Stimulated activated CD4-positive, alpha-beta T cell treated with anti-CD3 and anti-CD28 coated beads, Interleukin-12 subunit alpha, Interleukin-12 subunit beta, amount 100 ng/mL, for 24 hours (primary cell): ENCODE results near the gene TRAIP.
"Not testable (repeated sequence)": the region's sequence is repeated elsewhere in the genome, so short reads cannot be mapped to it uniquely, and the experiment has no call there.

ENCODE experiments used
- DNase-seq, 2 experiments: peaks; one replicate each; pipeline ENCODE4 v3.0.0-alpha.2; 2020; ENCODE audit warnings: low read depth in 2 of 2

The TRAIP gene, protein sequence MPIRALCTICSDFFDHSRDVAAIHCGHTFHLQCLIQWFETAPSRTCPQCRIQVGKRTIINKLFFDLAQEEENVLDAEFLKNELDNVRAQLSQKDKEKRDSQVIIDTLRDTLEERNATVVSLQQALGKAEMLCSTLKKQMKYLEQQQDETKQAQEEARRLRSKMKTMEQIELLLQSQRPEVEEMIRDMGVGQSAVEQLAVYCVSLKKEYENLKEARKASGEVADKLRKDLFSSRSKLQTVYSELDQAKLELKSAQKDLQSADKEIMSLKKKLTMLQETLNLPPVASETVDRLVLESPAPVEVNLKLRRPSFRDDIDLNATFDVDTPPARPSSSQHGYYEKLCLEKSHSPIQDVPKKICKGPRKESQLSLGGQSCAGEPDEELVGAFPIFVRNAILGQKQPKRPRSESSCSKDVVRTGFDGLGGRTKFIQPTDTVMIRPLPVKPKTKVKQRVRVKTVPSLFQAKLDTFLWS

DNA sequence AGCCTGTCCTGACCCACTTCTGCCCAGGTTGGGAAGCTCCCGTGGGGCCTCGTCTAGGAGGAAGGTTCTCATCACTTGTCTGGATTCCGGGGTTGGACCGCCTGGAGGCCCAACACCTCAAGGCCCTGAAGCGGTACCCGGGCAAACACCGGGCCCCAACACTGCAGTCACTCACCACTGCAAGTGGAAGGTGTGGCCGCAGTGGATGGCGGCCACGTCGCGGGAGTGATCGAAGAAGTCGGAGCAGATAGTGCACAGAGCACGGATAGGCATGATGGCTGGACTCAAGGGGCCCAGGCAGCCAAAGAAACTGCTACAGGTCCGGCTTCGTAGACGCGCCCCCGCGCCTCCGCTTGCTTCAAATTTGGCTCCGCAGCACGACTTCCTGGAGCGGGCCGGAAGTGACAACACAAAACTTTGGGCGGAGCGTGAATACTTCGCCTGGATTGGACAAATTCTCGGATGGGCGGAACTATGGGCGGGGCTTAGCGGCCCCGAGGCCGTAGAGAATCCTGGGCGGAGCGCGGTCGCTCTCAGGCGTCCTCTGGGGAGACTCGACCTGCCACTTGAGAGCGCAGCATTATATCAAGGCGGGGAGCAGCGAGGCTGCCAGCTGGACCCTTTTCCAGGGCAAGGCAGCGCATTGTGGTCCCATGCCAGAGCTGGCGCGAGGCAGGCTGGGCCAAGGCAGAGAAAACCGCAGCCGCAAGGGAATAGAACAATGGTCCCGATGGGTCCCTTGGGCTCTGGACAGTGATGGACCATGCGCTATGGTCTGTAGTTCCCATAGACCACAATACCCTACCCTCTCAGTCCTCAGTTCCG lies at the start of gene TRAIP:
TSS of gene TRAIP (minus strand) at position 384 of the 825 bp plus-strand sequence. CDS start at position 273, 111 bp downstream.
- peak; percentile 88 to 94 for DNase-seq

DNA sequence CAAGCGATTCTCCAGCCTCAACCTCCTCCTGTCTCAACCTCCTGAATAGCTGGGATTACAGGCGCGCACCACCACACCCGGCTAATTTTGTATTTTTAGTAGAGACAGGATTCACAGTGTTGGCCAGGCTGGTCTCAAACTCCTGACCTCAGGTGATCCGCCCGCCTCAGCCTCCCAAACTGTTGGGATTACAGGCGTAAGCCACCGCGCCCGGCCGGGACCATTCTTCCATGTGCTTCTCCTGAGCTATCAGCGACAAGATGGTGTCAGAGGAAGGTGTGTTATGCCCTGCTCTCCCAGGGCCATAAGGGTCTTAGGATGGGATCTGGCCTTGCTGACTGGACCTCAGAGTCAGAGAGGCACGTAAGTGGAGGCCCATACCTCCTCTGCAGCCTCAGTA lies 48.1 kb upstream of the TRAIP start:
- not testable (repeated sequence) for DNase-seq

DNA sequence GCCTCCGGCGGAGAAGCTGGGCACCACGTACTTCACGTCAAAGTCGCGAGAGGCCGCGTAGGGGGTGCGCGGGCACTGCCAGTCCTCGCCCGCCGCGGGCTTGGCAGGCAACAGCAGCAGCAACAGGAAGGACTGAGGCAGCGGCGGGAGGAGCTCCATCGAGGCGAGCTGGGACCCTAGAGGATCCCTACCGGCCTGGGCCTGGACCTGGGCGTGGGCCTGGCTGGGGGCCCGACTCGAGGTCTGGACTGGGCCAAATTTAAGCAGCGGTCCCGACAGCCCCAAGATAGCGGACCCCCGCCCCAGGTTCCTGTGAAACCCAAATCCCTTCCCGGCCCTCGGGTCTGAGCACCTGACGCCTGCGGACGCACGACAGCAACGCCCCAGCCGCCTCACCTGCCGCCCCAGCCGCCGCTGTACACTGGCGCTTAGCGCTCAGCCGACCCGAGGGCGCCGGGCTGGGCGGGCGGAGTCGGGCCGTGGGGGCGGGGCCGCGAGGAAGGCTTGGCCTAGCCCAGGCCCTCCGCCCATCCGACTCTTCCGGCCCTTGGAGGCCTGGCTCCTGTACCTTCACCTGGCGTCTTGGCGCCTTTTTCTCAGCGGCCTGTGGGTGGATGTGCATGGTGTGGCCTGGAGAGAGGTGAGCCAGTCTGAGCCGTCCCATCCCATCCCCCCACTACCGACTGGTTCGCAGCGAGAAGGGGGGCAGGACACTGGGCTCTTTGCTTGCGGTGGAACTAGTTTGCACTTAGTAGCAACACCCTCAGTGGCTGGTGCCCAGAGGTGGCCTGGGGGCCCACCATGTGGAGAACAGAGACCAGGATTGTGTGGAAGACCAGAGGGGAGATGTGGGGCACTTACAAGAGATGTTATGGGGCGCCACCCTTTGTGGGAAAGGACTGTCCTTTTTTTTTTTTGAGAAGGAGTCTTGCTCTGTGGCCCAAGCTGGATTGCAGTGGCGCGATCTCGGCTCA lies 47.4 kb upstream of the TRAIP start, which contains the start of gene MST1R:
TSS of gene MST1R (minus strand) at position 423 of the 974 bp plus-strand sequence. CDS start at position 159, 264 bp downstream.
- DNase-seq: peak; percentile 52 to 84

DNA sequence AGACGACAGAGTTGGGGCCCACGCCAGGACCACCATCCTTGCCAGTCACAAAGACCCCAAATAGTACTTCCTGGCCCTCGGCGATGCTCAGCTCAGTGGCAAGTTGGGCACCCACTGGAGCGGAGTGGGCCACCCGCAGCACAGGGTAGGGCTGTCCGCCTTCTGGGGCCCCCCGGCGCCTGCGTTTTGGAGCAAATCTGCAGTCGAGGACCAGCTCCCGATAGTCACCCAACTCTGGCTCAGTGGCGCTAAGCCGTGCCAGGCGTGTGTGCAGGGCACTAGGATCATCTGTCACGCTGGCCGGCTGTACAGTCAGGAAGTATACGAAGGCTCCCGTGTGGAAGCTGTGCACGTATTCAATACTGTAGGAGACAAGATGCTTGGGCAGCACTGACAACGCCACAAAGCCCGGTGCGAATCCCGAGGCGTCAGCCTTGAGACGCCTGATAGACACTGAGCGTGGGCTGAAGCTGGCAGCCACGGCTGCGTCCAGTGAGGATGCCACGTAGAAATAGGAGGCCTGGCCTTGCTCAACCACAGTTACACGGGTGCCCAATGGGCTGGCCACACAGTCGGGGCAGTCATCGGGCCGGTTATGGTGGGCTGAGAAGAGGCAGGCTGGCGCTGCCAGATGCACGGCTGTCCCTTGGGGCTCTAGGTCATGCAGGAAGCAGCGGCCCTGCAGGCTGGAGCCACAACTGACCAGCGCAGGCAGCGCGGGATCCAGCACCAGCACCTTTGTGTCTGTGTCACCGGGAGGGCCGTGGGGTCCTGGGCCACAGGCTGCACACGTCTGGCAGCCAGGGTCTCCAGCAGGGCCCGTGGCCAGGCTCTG lies 46.4 kb upstream of the TRAIP start:
- no peak for DNase-seq

DNA sequence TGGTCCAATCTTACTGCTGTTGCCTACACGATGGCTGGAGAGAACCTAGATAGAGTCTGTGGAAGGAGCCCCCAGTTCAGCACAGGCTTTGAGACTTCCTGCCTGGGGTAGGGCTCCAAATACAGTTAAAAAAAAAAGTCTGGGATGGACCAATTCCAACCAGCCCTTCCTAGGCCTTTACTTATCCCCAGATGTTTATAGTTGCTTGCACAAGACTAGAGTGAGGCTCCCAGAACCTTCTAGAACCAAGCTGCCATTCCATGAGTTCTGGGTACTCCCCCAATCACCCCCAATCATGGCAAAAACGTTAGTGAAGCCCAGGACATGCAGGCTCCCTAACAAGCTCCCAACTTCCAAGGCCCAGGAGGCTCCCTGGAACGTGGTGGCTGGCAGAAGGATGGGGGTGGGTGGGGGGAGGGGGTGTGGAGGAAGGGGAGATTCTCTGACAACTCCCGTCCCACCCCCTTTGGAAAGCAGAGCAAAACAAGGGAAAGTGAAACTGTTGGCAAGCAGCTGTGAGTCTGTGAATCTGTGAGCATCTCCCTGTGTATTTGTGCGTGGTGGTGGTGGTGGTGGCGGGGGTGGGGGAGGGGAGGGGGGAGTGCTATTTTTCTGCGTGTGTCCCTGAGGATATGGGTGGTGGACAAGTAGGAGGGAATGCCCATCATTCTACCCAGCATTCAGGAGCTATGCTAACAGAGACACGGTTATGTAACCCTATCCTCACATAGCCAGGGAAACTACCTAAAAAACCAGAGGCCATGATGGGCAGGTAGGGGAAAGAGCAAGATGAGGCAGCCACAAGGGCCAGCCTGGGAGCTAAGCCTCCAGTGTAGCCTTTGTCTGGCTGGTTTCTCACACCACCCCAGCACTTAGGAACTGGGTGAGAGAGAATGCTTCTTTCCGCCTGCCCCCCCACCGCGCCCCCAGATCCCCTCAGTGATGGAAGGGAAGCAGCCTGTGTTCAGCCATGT lies 45.3 kb upstream of the TRAIP start:
- DNase-seq: no peak

DNA sequence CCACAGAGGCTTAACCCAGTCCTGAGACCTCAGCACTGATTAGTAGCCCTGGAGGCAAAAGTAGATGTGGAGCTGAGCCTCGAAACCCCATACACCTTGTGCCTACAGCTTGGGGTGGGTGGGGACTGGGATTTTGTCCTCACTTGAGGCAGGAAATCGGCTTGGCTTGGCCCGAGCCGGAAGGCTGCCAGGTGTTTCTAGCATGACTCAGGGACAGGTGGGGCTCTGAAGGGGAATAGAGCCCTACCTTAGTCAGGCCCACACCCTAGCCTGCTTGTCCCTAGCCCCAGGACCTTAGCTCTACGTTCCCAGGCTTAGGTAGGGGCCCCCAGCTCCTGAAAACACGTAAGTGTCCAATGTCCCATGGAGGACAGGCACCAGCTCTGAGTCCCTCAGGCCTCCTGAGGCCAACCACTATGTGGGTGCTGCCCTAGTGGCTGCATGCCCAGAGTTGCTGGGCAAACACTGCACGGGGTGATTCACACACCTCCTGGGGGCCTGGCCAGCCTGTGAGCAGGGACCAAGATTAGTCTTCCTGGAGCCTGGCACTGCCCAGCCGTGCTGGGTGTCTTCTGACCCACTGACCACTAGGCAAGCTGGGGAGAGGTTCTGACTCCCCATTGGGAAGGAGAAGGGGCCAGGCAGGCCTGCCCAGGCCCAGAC lies 44.3 kb upstream of the TRAIP start:
- DNase-seq: no peak

DNA sequence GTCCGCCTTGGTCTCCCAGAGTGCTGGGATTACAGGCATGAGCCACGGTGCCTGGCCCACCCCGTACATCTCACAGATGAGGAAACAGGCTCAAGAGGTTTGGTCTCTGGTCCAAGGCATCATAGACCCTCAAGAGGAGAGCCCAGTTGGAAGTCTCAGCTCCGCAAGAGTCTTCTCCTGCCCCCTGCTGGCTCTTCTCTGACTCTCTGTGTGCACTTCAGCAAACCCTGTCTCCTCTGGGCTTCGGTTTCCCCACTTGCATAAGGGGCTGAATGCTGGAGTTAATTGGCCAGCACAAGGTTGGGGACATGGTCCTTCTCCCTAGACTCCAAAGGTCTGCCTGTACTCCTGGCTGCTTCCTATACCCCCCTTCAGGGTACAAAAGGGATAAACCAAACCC lies 43.5 kb upstream of the TRAIP start:
- DNase-seq: no peak

DNA sequence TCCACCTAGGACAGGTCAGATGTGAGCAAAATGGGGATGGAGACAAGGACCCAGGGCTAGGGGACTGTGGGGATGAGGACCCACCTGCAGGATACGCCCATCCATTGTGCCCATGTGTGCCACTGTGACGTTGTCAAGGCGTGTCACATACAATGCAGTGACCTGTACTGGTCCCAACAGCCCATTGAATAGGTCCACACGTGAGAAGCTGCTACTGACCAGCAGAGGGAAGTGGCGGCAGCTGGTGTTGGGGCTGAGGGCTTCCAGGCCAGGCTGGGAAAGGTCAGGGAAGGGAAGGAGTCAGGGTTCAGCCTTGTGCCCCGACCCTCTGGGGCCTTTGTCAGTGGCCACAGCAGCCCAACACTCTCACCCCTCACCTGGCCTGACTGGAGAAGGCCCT lies 42.6 kb upstream of the TRAIP start:
- DNase-seq: no peak

DNA sequence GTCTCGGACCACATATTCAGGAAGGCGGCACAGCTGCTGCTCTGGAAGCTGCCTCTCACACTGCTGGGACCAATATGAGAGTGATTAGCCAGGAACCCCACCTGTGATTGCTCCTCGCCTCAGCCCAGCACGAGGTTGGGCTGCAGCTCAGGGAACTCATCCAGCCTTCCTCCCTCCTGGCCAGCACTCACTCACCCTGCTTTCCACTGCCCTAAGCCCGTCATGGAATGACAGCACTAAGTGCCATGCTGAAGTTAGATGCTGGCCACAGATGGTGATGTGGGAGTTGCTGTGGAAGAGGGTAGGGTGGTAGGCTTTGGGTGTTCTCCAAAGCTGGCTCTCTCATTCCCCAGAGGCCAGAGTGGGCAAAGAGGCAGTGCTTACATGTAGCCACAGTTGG lies 40.0 kb upstream of the TRAIP start:
- DNase-seq: no peak

DNA sequence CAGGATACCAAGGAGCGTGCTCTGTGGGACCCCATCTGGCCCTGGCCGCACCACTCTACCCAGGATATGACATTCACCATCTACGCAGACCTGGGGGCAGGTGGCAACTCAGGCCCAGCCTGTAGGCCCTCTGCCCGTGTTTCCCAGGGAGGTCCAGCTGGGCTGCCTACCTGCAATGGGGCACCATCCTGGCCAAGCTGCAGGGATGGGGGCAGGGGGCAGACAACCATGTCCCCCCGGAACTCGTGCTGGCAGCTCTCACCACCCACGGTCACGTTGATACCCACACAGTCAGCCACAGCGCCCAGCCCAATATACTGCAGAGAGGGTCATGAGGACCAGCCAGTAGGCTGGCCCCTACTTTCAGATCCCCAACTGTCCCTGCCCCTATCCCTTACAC lies 39.4 kb upstream of the TRAIP start:
- DNase-seq: no peak

DNA sequence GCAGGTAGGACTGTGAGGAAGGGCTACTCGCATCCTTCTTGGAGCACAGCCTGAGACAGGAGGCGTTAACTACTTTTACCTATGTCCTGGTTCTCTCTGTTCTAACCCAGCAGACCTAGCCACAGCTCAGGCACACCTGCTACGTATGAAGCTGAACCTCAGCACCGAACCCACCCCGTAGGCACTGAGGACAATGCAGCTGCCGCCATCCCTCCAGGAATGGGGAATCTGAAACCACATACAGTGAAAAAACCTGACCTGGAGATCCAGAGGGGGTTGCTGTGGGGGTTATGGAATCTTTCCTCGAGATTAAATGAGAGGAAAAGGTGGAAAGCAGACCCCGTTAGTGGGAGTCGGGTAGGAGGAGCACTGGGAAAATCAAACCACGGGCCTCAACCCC lies 32.9 kb upstream of the TRAIP start:
- DNase-seq: no peak

DNA sequence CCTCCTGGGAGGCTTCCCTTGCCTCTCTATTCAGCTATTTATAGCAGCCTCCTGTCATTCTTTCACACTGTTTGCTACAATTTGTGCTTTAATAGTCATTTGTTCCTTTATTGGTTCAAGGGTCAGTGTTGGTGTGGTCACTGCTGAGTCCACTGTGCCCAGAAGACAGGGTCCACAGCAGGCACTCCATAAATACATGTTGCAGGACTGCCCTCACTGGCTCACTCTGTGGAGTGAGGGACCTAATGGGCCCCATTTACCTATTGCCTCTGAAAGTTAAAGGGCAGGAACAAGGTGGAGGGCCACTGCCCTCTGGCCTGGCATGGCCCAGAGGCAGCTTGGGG lies 30.5 kb upstream of the TRAIP start:
- DNase-seq: no peak

DNA sequence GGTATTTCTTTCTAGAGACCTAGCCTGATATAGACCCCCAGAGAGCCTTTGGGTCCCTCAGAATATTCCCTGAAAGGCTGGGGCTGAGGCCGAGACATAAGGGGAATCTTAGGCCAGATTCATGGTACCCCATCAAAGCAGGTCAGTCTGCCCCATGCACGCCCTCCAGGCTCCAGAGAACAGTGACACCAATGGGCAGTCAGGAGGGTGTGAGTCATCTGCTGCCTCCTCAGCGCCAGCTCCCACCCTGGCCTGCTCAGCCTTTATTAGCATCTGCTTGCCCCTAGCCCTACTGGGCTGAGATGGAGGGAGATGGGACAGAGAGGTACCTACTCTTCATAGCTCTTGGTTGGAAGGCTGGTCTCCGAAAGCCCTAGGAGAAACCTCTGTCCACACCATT lies 27.6 kb upstream of the TRAIP start:
- DNase-seq: no peak

DNA sequence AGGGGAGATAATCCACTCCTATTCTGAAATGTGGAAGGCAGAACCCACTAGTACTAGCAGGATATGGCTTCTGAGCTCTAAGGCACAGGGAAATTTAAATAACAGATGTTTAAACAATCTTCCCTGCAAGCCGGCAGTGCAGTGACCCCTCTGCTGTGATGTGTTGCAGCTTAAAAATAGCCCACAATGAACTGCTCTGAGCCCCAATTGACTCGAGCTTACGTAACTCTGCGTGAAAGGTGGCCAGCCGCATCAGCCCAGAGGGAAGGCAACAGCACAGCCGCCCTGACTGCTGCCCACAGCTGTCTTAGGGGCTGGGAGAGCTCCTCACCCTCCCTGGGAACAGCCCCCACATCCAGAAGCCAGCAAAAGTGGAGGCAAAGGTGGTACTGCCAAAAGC lies 25.8 kb upstream of the TRAIP start:
- no peak for DNase-seq

DNA sequence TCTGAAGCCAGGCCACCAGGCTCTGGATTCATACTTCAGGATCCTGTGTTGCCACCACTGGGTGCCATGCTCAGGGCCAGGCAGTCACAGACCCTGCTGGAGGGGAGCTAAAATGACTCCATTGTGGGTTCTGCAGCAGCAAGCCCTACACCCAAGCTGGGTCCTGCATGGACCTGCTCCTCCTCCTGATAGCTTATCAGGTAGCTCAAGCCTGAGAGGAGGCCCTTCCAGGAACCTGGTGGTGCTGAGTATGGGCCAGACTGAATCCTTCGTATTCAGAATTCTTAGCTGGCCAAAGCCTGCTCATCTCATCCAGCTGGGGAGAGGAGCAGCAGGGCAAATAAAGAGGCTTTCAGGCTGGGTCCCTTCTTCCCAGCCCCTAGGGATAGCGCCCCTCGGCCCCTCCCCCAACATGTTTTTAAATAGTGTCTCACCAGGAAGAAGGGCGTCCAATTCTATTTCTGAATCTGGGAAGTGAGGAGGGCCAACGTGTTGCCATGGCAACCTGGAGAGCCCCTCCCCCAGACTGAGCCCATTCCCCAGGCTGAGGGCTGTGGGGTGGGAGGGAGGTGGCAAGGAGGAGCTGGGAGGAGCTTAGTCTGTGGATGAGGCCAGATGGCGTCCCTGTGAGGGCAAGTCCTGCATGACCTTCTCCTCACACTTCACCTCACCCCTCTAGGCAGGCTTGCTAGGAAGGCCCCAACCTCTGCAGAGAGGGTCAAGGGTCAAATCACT lies 24.4 kb upstream of the TRAIP start:
- no peak for DNase-seq

DNA sequence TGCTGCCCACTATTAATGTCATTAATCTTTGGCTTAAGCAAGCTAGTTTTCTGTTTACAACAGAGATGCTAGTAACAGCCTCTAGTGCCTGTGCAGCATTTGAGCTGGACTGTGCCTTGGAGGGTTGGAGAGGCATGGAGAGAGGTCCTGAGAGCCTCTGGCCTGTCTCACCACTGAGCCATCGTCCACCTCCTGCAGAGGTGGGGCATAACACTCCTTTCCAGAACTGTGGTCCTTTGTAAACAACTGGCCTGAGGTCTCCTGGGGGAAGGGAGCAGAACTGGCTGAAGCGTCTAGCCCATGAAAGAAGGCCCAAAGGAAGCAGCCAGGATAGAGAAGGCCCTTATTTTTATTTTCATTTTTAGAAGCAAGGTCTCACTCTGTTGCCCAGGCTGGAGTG lies 23.4 kb upstream of the TRAIP start:
- no peak for DNase-seq

DNA sequence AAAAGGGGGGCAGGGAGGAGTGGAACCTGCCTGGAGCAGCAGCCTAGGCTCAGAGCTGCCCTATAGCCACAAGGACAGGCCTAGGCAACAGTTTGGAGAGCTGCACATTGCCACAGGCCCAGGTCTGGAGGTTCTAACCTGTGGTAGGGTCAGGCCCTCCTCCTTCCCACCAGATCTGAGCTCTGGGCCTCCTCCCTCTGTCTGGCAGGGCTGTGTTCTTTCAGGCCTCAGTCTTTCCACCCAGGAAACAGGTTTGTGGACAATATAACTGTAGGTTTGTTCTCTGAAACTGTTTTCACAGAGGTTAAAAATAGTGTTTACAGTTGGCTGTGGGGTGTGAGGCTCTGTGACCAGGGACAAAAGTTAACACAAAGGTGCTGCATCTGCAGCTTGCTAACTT lies 22.3 kb upstream of the TRAIP start:
- DNase-seq: no peak

DNA sequence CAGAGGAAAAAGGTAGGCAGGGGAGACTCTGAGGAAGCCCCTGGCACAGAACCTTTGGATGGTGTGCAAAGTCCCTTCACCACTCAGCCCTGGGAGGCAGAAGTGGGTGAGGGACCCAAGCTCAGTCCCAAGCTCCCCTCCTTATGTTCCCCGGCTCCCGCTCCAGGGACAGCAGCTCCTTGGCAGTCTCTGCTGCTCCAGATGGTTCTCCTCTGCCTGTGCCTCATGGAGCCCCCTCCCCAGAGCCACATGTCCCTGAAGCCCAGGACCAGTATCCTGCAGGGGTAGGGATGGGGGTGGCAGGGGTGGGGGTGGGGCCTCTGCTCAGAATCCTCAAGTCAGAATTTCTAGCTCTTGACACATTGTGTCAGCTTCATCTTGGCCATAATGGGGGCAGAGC lies 21.4 kb upstream of the TRAIP start:
- DNase-seq: no peak
